Esophagus squamous epithelium (tissue), 4 donors: Measurements from ENCODE around the gene TMEM33.

Experiments
- CTCF ChIP-seq, 6 experiments: fragments of 450-650 bp in 4 of 6; fragments of 200-600 bp in 2 of 6; sonication (generic) in 2 of 6; IDR thresholded peaks; one replicate each; pipeline ENCODE4 v1.5.1; 2016 to 2019; ENCODE audit warnings: antibody characterized with exemption in 6 of 6, mild to moderate bottlenecking in 4 of 6, moderate library complexity in 4 of 6
- POLR2A ChIP-seq, 4 donors: fragments of 450-650 bp; IDR thresholded peaks; one replicate each; pipeline ENCODE4 v1.6.1; 2017; ENCODE audit warnings: antibody characterized with exemption in 4 of 4, mild to moderate bottlenecking in 4 of 4, moderate library complexity in 3 of 4

DNA sequence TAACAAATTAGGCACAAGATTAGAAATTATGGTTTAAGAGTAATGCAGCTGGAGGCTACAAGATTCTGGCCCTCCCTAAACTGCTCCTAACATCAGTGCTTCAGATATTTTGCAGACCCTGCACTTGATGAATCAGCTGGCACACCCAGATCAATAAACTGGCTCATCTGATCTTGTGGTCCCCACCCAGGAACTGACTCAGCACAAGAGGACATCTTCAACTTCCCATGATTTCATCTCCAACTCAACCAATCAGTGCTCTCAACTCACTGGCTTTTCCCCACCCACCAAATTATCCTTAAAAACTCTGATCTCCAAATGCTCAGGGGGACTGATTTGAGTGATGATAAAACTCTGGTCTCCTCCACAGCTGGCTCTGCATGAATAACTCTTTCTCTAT lies 21.7 kb upstream of the TMEM33 start:
- TF ChIP-seq CTCF (IDR thresholded peaks at IDR 0.05) (no peak), POLR2A (IDR thresholded peaks at IDR 0.05) (no peak)
